GM21529 (cell line): ENCODE results near the gene DTNB.

Source experiments
- ATAC-seq: cut with Tn5 transposase; IDR thresholded peaks from one replicate; pipeline ENCODE4 v1.9.1; 2021; ENCODE audit not compliant: unreplicated experiment

The DTNB gene

DNA sequence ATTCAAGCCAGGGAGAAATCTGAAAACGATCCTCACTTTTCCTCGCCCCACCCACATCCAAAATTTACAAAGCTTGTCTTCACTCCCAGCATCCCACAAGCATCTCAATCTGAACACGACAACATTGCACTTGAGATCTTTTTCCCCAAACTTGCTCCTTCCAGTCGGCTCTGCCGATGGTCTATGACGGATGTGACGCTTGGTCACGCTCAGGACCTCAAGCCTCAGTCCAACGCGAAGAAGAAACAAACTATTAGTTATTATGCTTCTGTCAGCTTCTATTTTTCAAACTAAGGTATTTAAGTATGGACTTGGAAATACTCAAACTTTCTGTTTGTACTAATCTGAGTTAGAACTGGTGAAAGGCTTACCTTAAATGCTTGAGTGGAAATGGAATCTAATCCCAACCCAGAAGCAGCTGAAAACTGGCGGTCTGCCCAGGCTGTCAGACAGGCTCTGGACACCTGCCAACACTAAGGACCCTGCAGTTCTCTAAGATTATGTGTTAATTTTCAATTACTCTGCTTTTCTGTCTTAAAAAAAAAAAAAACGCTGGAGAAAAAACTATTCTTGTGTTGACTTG, 199.5 kb downstream of the DTNB start:
- no peak for ATAC-seq

- no peak for ATAC-seq
Observed at GRCh38 chr2:25473131-25473530, 200.2 kb downstream of the DTNB start.

DNA sequence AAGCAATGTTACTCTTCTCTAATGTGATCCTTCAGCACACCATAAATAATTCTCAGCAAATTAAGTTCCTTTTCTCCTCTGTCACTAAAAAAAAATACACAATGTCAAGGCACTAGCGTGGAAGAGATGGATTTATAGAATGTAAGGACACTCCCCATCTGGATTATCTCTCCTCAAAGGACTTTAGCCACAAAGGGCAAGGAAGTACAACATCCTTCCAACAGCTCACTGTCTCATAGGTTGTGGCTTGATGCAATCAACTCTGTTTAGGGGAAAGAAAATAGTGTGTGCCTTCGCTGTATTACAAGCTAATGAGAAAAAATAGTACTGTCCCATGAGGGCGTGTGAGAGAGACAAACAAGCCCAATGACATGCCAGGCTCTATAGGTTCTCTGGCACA, 202.6 kb downstream of the DTNB start:
- ATAC-seq: no peak

GRCh38 chr2:25467743-25468142, 205.6 kb downstream of the DTNB start:
- ATAC-seq: no peak

- ATAC-seq: no peak
Observed at GRCh38 chr2:25462021-25462420, 211.4 kb downstream of the DTNB start.

DNA sequence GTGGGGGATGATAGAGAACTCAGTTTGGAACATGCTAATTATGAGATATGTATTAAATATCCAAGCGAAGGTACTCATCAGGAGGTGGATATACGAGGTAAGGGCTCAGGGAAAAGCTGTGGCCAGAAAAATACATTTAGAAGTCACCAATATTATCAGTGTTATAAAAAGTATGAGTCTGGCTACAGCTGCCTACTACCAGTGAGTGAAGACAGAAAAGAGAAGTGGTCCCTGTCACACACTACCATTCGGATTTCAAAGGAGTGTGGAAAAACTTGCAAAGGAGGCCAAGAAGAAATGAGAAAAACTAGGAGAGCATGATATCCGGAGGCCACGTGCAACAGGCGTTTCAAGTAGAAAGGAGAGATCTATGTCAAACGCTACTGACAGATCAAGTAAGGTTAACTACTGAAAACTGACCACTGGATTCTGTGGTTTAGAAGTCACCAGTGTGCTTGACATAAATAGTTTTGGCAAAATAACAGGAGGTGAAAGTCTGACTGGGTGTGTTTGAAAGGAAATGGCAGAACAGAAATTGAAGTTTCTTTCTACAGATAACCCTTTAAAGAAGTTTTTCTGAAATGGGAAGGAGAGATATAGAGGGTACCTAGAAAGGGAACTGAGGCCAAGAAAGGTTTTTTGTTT, 213.0 kb downstream of the DTNB start:
- ATAC-seq: no peak

GRCh38 chr2:25454824-25455611, 218.4 kb downstream of the DTNB start:
- ATAC-seq: no peak

GRCh38 chr2:25453199-25453905, 220.0 kb downstream of the DTNB start:
- peak; percentile 91 for ATAC-seq

DNA sequence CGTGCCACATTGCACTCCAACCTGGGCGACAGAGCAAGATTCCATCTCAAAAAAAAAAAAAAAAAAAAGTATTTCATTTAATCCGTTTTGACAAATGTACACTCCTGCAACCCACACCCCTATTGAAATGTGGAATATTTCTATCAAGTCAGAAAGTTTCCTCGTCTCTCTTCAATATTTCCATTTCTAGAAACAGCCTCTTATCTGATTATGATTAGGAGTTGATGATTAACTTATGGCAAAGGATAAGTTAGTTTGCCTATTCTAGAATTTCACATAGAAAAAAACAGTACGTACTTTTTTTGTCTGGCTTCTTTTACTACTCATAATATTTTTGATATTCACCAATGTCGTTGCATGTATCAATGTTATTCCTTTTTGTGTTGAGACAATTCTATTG, 224.6 kb downstream of the DTNB start:
- no peak for ATAC-seq

GRCh38 chr2:25447018-25447417, 226.4 kb downstream of the DTNB start:
- no peak for ATAC-seq

DNA sequence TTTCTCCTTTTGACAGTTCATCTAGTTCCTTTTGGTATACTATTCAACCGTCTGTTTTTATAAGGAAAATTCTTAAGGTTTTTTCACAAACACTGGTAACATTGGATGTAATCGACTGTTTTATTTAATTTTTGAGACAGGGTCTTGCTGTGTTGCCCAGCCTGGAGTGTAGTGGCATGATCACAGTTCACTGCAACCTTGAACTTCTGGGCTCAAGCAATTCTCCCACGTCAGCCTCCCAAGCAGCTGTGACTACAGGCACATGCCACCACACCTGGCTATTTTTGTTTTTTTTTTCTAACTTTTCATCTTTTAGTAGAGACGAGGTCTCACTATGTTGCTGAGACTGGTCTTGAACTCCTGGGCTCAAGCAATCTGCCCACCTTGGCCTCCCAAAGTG, 227.3 kb downstream of the DTNB start:
- ATAC-seq: no peak

- no peak for ATAC-seq
Observed at GRCh38 chr2:25445464-25445863, 227.9 kb downstream of the DTNB start.

GRCh38 chr2:25444608-25445270, 228.6 kb downstream of the DTNB start:
- ATAC-seq: no peak

DNA sequence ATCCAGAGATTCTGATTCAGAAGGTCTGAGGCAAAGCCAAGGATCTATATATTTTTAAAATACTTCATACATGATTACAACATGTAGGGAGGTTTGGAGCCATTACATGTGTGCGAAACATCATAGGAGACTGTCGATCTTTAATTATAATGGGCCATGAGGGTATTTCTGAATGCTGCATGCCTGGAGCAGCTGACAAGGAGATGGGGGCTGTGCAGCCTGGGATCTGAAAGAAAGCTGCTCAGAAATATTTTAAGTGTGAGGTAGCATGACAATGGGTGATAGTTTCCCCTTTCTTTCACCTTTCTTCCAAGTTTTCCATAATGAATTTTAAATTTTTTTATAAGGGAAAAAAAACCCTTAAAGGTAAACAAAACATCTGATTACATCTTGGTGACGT, 229.6 kb downstream of the DTNB start:
- no peak for ATAC-seq

DNA sequence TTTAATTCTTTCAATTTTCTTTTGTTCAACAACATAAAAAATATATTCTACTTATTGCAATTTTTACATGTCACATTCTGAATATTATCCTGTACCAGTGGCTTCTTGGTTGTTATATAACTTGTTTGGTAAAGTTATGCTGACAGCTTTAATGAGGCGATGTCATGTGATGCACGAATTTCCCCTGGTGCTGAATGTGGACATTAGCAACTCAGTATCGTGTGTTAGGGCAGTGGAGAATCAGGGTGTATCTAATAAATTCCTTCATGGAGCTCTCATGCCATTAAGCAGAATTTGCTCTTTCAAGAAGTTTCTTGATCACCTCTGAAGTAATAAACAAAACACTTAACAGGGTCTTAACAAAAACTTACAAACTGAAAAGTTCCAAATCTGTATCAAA, 232.0 kb downstream of the DTNB start:
- ATAC-seq: no peak

- no peak for ATAC-seq
Observed at GRCh38 chr2:25438793-25439192, 234.6 kb downstream of the DTNB start.

- ATAC-seq: no peak
Observed at GRCh38 chr2:25437881-25438662, 235.3 kb downstream of the DTNB start.

DNA sequence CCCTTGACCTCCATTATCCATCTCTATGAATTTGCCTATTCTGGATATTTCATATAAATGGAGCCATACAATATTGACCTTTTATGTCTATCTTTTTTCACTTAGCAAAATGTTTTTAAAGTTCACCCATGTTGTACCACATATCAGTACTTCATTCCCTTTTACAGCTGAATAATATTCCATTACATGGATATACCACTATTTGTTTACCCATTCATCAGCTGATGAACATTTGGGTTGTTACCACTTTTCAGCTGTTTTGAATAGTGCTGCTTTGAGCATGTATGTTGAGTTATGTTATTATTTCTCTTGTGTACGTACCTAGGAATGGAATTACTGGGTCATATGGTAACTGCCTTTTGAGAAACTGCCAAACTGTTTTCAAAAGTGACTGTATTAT, 238.0 kb downstream of the DTNB start:
- no peak for ATAC-seq

- ATAC-seq: no peak
Observed at GRCh38 chr2:25431604-25432003, 241.8 kb downstream of the DTNB start.

GRCh38 chr2:25430556-25430955, 242.8 kb downstream of the DTNB start:
- ATAC-seq: no peak
